H9 (cell line): ENCODE measurements around the gene TRMT44. TPM values are rescaled to one million over a fixed set of nuclear protein-coding genes. Genes with fewer than 3 reads are reported as not detected.

Experiments
- DNase-seq: peaks from one replicate; pipeline ENCODE4 v3.0.0-alpha.2; 2017
- H2AFZ ChIP-seq: one replicate; pipeline ENCODE4 v1.6.1; 2013; ENCODE audit warnings: mild to moderate bottlenecking, low read length, control low read depth, moderate library complexity
- H2AK5ac ChIP-seq: 2 replicates; pipeline ENCODE4 v1.6.1; 2013; ENCODE audit warnings: low read length, control low read depth, mixed read lengths; ENCODE audit not compliant: insufficient read length
- H2BK120ac ChIP-seq: one replicate; pipeline ENCODE4 v1.6.1; 2013; ENCODE audit warnings: low read depth, mild to moderate bottlenecking, low read length, control low read depth, inconsistent platforms; ENCODE audit not compliant: poor library complexity, severe bottlenecking
- H2BK12ac ChIP-seq: 2 replicates; pipeline ENCODE4 v1.6.1; 2013; ENCODE audit warnings: low read length, control low read depth, mixed read lengths, low read depth; ENCODE audit not compliant: insufficient read length
- H2BK15ac ChIP-seq: 2 replicates; pipeline ENCODE4 v1.6.1; 2013; ENCODE audit warnings: low read depth, low read length, control low read depth
- H2BK20ac ChIP-seq: one replicate; pipeline ENCODE4 v1.6.1; 2013; ENCODE audit warnings: low read depth, mild to moderate bottlenecking, low read length, control low read depth, inconsistent platforms; ENCODE audit not compliant: poor library complexity, severe bottlenecking
- H2BK5ac ChIP-seq: 2 replicates; pipeline ENCODE4 v1.6.1; 2013; ENCODE audit warnings: low read length, control low read depth, mixed read lengths; ENCODE audit not compliant: insufficient read length
- H3K14ac ChIP-seq: 2 replicates; pipeline ENCODE4 v1.6.1; 2013; ENCODE audit warnings: low read length, control low read depth; ENCODE audit not compliant: insufficient read depth
- H3K18ac ChIP-seq: 2 replicates; pipeline ENCODE4 v1.6.1; 2013; ENCODE audit warnings: low read depth, mild to moderate bottlenecking, mixed read lengths, low read length, control low read depth; ENCODE audit not compliant: insufficient read length
- H3K23ac ChIP-seq: 2 replicates; pipeline ENCODE4 v1.6.1; 2013; ENCODE audit warnings: low read length, control low read depth, mixed read lengths, low read depth; ENCODE audit not compliant: insufficient read length
- H3K23me2 ChIP-seq: 2 replicates; pipeline ENCODE4 v1.6.1; 2013; ENCODE audit warnings: low read depth, mild to moderate bottlenecking, mixed read lengths, low read length, control low read depth; ENCODE audit not compliant: insufficient read length, poor library complexity, severe bottlenecking
- H3K27ac ChIP-seq: 2 replicates; pipeline ENCODE4 v1.5.1; 2013; ENCODE audit warnings: low read length, control low read depth, mixed read lengths, low read depth; ENCODE audit not compliant: insufficient read length
- H3K27me3 ChIP-seq: 2 replicates; pipeline ENCODE4 v1.6.1; 2013; ENCODE audit warnings: low read length, control low read depth, inconsistent platforms; ENCODE audit not compliant: insufficient read depth
- H3K4ac ChIP-seq: 2 replicates; pipeline ENCODE4 v1.6.1; 2013; ENCODE audit warnings: low read depth, mild to moderate bottlenecking, control low read depth, inconsistent platforms, low read length, moderate library complexity
- H3K4me1 ChIP-seq: 2 replicates; pipeline ENCODE4 v1.6.1; 2013; ENCODE audit warnings: low read length, control low read depth, inconsistent platforms; ENCODE audit not compliant: insufficient read depth
- H3K4me2 ChIP-seq: 2 replicates; pipeline ENCODE4 v1.6.1; 2013; ENCODE audit warnings: low read length, control low read depth, mixed read lengths; ENCODE audit not compliant: insufficient read length, insufficient read depth
- H3K56ac ChIP-seq: 2 replicates; pipeline ENCODE4 v1.6.1; 2013; ENCODE audit warnings: low read depth, mild to moderate bottlenecking, mixed read lengths, low read length, control low read depth; ENCODE audit not compliant: insufficient read length
- H3K79me1 ChIP-seq: 2 replicates; pipeline ENCODE4 v1.6.1; 2013; ENCODE audit warnings: low read depth, mild to moderate bottlenecking, moderate library complexity, low read length, control low read depth, inconsistent platforms; ENCODE audit not compliant: insufficient read depth, poor library complexity, severe bottlenecking
- H3K79me2 ChIP-seq: 2 replicates; pipeline ENCODE4 v1.6.1; 2013; ENCODE audit warnings: low read length, control low read depth, inconsistent platforms; ENCODE audit not compliant: insufficient read depth
- H3K9ac ChIP-seq: 2 replicates; pipeline ENCODE4 v1.6.1; 2013; ENCODE audit warnings: low read length, control low read depth, mixed read lengths; ENCODE audit not compliant: insufficient read length; ENCODE audit errors: extremely low read depth
- H3K9me3 ChIP-seq: one replicate; pipeline ENCODE4 v1.6.1; 2013; ENCODE audit warnings: low read depth, low read length, inconsistent platforms; ENCODE audit not compliant: control insufficient read depth
- H3T11ph ChIP-seq: one replicate; pipeline ENCODE4 v1.6.1; 2013; ENCODE audit warnings: mild to moderate bottlenecking, low read length, control low read depth, inconsistent platforms
- H4K20me1 ChIP-seq: one replicate; pipeline ENCODE4 v1.6.1; 2013; ENCODE audit not compliant: control insufficient read depth, insufficient read length, insufficient read depth
- H4K5ac ChIP-seq: 2 replicates; pipeline ENCODE4 v1.6.1; 2013; ENCODE audit warnings: low read depth, mild to moderate bottlenecking, mixed read lengths, low read length, control low read depth; ENCODE audit not compliant: insufficient read length
- H4K8ac ChIP-seq: replicated peaks from 2 replicates; pipeline ENCODE4 v1.6.1; 2013; ENCODE audit warnings: low read length, control low read depth, mixed read lengths, low read depth; ENCODE audit not compliant: insufficient read length
- H4K91ac ChIP-seq: 2 replicates; pipeline ENCODE4 v1.6.1; 2013; ENCODE audit warnings: low read depth, mild to moderate bottlenecking, moderate library complexity, mixed read lengths, low read length, control low read depth; ENCODE audit not compliant: insufficient read length
- H3K27ac Mint-ChIP-seq, 3 experiments: 2 replicates in 2 of 3; 3 replicates in 1 of 3; pipeline ENCODE4 v1.8.0; 2020 to 2021; ENCODE audit warnings: mixed read lengths in 3 of 3, mild to moderate bottlenecking in 1 of 3, moderate library complexity in 1 of 3
- H3K27me3 Mint-ChIP-seq: 2 replicates; pipeline ENCODE4 v1.8.0; 2021; ENCODE audit warnings: low read depth, mild to moderate bottlenecking, moderate library complexity, mixed read lengths
- H3K36me3 Mint-ChIP-seq, 3 experiments: 2 replicates in 2 of 3; 3 replicates in 1 of 3; pipeline ENCODE4 v1.8.0; 2020 to 2021; ENCODE audit warnings: low read depth in 3 of 3, mixed read lengths in 3 of 3; ENCODE audit not compliant: insufficient read depth in 1 of 3
- H3K4me1 Mint-ChIP-seq, 2 experiments: 2 replicates each; pipeline ENCODE4 v1.8.0; 2020; ENCODE audit warnings: mixed read lengths in 2 of 2
- H3K4me3 Mint-ChIP-seq, 2 experiments: 2 replicates in 1 of 2; 3 replicates in 1 of 2; pipeline ENCODE4 v1.8.0; 2020 to 2021; ENCODE audit warnings: mild to moderate bottlenecking in 2 of 2, mixed read lengths in 2 of 2, moderate library complexity in 1 of 2
- H3K9me3 Mint-ChIP-seq, 2 experiments: 2 replicates in 1 of 2; 3 replicates in 1 of 2; pipeline ENCODE4 v1.8.0; 2020; ENCODE audit warnings: mild to moderate bottlenecking in 2 of 2, mixed read lengths in 2 of 2, moderate library complexity in 1 of 2
- WGBS: extraction: QIAGEN DNeasy Blood & Tissue Kit; methylation state at CpG from one replicate; pipeline ENCODE4 v1.1.7; 2013; ENCODE audit warnings: missing lambda C conversion rate, low lambda C conversion rate, mixed read lengths; ENCODE audit not compliant: insufficient read length; ENCODE audit errors: extremely low coverage; 5-methylcytosine and 5-hydroxymethylcytosine counted together
- total RNA-seq: library from RNA; stranded (reverse); gene quantifications from 2 replicates; pipeline ENCODE4 v1.2.1, GENCODE V29; 2021
- TF ChIP-seq, protein P1 (sequence below): fragments of 200-600 bp; sonication (generic); conservative IDR thresholded peaks from 3 replicates; pipeline ENCODE4 v1.8.0; 2021; ENCODE audit warnings: antibody characterized with exemption, mild to moderate bottlenecking

TRMT44 gene
- total RNA-seq, 1 experiment from 2014 or later = 22.8 TPM

DNA sequence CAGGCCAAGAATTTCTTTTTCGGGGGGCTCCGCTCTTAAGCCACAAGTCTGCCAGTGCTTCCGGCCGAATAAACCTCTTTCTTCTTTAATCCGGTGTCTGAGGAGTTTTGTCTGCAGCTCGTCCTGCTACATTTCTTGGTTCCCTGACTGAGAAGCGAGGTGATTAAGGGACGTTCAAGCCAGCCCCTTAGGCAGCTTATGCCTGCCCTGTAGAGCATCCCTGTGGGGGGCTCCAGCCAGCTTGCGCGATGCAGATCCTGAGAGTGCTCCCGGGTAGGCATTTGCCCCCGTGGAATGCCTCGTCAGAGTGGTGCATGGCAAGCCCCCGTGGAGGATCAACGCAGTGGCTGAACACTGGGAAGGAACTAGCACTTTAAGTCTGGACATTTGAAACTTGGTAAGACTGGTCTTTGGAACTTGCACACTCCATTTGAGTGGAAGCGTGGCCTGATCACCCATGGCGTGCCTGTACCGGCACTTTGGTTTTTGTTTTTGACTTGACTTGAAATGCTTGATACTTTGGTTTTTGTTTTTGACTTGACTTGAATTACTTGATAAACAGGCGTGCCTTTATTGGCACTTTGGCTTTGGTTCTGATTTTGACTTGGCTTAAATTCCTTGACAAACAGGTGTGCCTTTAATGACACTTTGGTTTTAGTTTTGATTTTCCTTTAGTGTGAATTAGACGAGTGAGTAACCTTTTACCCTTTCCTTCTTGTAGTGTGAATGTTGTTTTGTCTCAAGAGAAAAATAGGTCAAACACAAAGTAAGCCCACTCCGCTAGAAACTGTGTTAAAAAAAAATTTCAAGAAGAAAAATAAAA, 6.1 kb upstream of the TRMT44 start:
- DNase-seq = no peak
- no CpG with 5 or more reads among the region's 21 CpGs for WGBS
- H2BK5ac ChIP-seq = no peak overlapping the region
- no peak overlapping the region for H2BK120ac ChIP-seq
- H4K5ac ChIP-seq = no peak overlapping the region
- H2BK20ac ChIP-seq = no peak overlapping the region
- no peaks in the 10 kb centered on the region for H3K79me2 ChIP-seq
- H3K18ac ChIP-seq = no peak overlapping the region
- H3K27ac ChIP-seq = no peak overlapping the region
- no peak overlapping the region for H2AFZ ChIP-seq
- no peak overlapping the region for H3K23ac ChIP-seq
- H3K4ac ChIP-seq = no peak overlapping the region
- no peak overlapping the region for H2BK15ac ChIP-seq
- no peak overlapping the region for H2BK12ac ChIP-seq
- H2AK5ac ChIP-seq = no peak overlapping the region
- H3K27ac Mint-ChIP-seq = no peak overlapping the region
- H3K27me3 Mint-ChIP-seq = peaks cover 7% of the 10 kb centered on the region
- H4K8ac ChIP-seq = no peak overlapping the region
- no peaks in the 10 kb centered on the region for H3K27me3 ChIP-seq
- no peak overlapping the region for H3T11ph ChIP-seq
- TF ChIP-seq, protein P1, sequence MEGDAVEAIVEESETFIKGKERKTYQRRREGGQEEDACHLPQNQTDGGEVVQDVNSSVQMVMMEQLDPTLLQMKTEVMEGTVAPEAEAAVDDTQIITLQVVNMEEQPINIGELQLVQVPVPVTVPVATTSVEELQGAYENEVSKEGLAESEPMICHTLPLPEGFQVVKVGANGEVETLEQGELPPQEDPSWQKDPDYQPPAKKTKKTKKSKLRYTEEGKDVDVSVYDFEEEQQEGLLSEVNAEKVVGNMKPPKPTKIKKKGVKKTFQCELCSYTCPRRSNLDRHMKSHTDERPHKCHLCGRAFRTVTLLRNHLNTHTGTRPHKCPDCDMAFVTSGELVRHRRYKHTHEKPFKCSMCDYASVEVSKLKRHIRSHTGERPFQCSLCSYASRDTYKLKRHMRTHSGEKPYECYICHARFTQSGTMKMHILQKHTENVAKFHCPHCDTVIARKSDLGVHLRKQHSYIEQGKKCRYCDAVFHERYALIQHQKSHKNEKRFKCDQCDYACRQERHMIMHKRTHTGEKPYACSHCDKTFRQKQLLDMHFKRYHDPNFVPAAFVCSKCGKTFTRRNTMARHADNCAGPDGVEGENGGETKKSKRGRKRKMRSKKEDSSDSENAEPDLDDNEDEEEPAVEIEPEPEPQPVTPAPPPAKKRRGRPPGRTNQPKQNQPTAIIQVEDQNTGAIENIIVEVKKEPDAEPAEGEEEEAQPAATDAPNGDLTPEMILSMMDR = no peak
- H3K9me3 Mint-ChIP-seq = peaks cover 3 to 4% of the 10 kb centered on the region in 2 experiments
- no peak overlapping the region for H4K91ac ChIP-seq
- no peak overlapping the region for H3K4me3 Mint-ChIP-seq
- H3K36me3 Mint-ChIP-seq = peaks cover 0 to 4% (median 2%) of the 10 kb centered on the region in 3 experiments; a peak in 3 of 7 replicates
- no peak overlapping the region for H3K4me2 ChIP-seq
- H3K79me1 ChIP-seq = no peaks in the 10 kb centered on the region
- H3K4me1 ChIP-seq = no peaks in the 10 kb centered on the region; the same call in 1 of the 2 replicates
- H3K23me2 ChIP-seq = no peaks in the 10 kb centered on the region
- H3K9me3 ChIP-seq = no peaks in the 10 kb centered on the region
- H4K20me1 ChIP-seq = no peaks in the 10 kb centered on the region
- H3K9ac ChIP-seq = no peak overlapping the region
- H3K56ac ChIP-seq = no peak overlapping the region
- no peak overlapping the region for H3K14ac ChIP-seq
- peaks cover 41 to 42% of the 10 kb centered on the region in 2 experiments for H3K4me1 Mint-ChIP-seq
